C4-2B (cell line): ENCODE results near the gene IGFBP3.
A peak's percentile ranks its signal among the peaks of the same experiment; 100 is the strongest.
"Not testable (repeated sequence)": the region's sequence is repeated elsewhere in the genome, so short reads cannot be mapped to it uniquely, and the experiment has no call there.

Source experiments
- H3K27ac ChIP-seq: fragments of 450-650 bp; 2 replicates; pipeline ENCODE4 v1.5.1; 2017
- CTCF ChIP-seq: fragments of 450-650 bp; conservative IDR thresholded peaks from 2 replicates; pipeline ENCODE4 v1.5.1; 2017; ENCODE audit warnings: mild to moderate bottlenecking
- ZFX ChIP-seq: fragments of 450-650 bp; IDR thresholded peaks from 2 replicates; pipeline ENCODE4 v1.6.1; 2017

IGFBP3 gene

GRCh38 chr7:45957721-45958120, 36.6 kb upstream of the IGFBP3 start:
- no peak overlapping the region for H3K27ac ChIP-seq
- TF ChIP-seq CTCF (no peak), ZFX (no peak)

GRCh38 chr7:45955286-45955685, 34.2 kb upstream of the IGFBP3 start:
- TF ChIP-seq CTCF (no peak), ZFX (no peak)
- no peak overlapping the region for H3K27ac ChIP-seq

- not testable (repeated sequence) for H3K27ac ChIP-seq
Measured at GRCh38 chr7:45953055-45953454, 32.0 kb upstream of the IGFBP3 start.

GRCh38 chr7:45944058-45944457, 23.0 kb upstream of the IGFBP3 start:
- H3K27ac ChIP-seq: no peak overlapping the region
- TF ChIP-seq ZFX (no peak), CTCF (no peak)

GRCh38 chr7:45940939-45941338, 19.9 kb upstream of the IGFBP3 start:
- H3K27ac ChIP-seq: no peak overlapping the region
- TF ChIP-seq CTCF (no peak), ZFX (no peak)

GRCh38 chr7:45940237-45940781, 19.2 kb upstream of the IGFBP3 start:
- not testable (repeated sequence) for H3K27ac ChIP-seq

GRCh38 chr7:45939574-45939973, 18.5 kb upstream of the IGFBP3 start:
- TF ChIP-seq CTCF (no peak), ZFX (no peak)

GRCh38 chr7:45938626-45939302, 17.7 kb upstream of the IGFBP3 start:
- TF ChIP-seq CTCF (peak; percentile 37), ZFX (no peak)
- no peak overlapping the region for H3K27ac ChIP-seq

More at GRCh38 chr7:45939574-45939973, 18.5 kb upstream of the IGFBP3 start:
- H3K27ac ChIP-seq: no peak overlapping the region
